Germinal center (tissue), 1 donor: ENCODE measurements around the gene PLEKHG4B.
"Not testable (repeated sequence)": the region's sequence is repeated elsewhere in the genome, so short reads cannot be mapped to it uniquely, and the experiment has no call there.

ENCODE experiments used
- DNase-seq: peaks from one replicate; pipeline ENCODE4 v3.0.0; 2012; ENCODE audit warnings: mixed read lengths, low spot score

PLEKHG4B gene

GRCh38 chr5:199950-200645 is 108.1 kb downstream of the PLEKHG4B start:
- DNase-seq: no peak

GRCh38 chr5:200985-201384 is 109.0 kb downstream of the PLEKHG4B start:
- DNase-seq: no peak

- DNase-seq: no peak
Measured at GRCh38 chr5:201672-202071, 109.7 kb downstream of the PLEKHG4B start.

GRCh38 chr5:203246-203930 is 111.4 kb downstream of the PLEKHG4B start:
- no peak for DNase-seq

- no peak for DNase-seq
Measured at GRCh38 chr5:204001-204400, 112.0 kb downstream of the PLEKHG4B start.

GRCh38 chr5:204462-204861 is 112.5 kb downstream of the PLEKHG4B start:
- no peak for DNase-seq

- no peak for DNase-seq
Measured at GRCh38 chr5:204966-205670, 113.2 kb downstream of the PLEKHG4B start.

- no peak for DNase-seq
Measured at GRCh38 chr5:206406-206805, 114.4 kb downstream of the PLEKHG4B start.

- DNase-seq: peak; percentile 1
Measured at GRCh38 chr5:206927-207536, 115.1 kb downstream of the PLEKHG4B start.

- DNase-seq: peak; percentile 0
Measured at GRCh38 chr5:207599-207998, 115.6 kb downstream of the PLEKHG4B start.

GRCh38 chr5:208449-209114 is 116.6 kb downstream of the PLEKHG4B start:
- peak; percentile 1 for DNase-seq

GRCh38 chr5:213803-214395 is 121.9 kb downstream of the PLEKHG4B start:
- no peak for DNase-seq

- not testable (repeated sequence) for DNase-seq
Measured at GRCh38 chr5:215256-215655, 123.3 kb downstream of the PLEKHG4B start.

- DNase-seq: not testable (repeated sequence)
Measured at GRCh38 chr5:216076-216475, 124.1 kb downstream of the PLEKHG4B start.

- peak; percentile 100 for DNase-seq
Measured at GRCh38 chr5:217494-218456, 125.8 kb downstream of the PLEKHG4B start, which contains the start of the genes CCDC127 and SDHA. Gene CCDC127 (minus strand): TSS chr5:218153. CDS start chr5:216849, 1,304 bp downstream. Gene SDHA (plus strand): TSS chr5:218320. CDS start chr5:218356, 36 bp downstream.

GRCh38 chr5:218457-219291 is 126.7 kb downstream of the PLEKHG4B start:
- no peak for DNase-seq

- DNase-seq: no peak
Measured at GRCh38 chr5:219460-219863, 127.5 kb downstream of the PLEKHG4B start.

- DNase-seq: no peak
Measured at GRCh38 chr5:219991-220390, 128.0 kb downstream of the PLEKHG4B start.
